ENCODE results near the gene LMO2. TPM values are rescaled to one million over a fixed set of nuclear protein-coding genes. Genes with fewer than 3 reads are reported as not detected.
"Not testable (repeated sequence)": the region's sequence is repeated elsewhere in the genome, so short reads cannot be mapped to it uniquely, and the experiment has no call there.

LMO2 gene
- total RNA-seq, 2 donors from 2014 or later = 1.1 to 1.2 TPM

DNA sequence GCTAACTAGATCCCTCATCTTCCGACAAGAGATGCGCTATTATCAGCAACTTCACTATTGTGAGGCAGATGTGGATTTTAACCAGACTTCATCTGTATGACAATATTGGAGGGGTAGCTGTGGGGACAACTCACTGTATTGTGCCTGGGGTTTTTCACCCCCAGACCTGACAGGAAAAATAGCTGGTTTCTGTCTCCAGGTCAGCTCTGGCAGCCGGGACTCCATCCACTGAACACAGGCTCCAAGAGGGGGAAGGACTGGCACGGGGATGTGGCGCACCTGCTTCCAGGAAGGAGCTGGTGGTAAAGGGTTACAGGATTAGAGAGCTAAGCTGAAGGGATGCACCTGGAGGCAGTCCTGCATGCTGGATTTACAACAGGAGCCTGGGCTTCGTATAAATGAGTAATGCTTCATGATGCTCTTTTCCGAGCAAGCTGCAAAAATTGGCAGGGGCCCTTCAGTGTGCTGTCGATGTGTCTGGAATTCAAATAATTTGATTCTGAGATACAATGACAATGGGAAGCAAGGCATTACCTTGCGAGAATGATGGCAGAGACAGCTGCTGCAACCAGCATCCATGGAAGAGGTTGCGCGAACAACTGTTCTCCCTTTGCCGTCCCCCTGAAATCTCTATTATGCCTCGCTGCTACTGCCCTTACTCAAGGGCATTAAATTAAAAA is 49.5 kb downstream of the LMO2 start:
- Mint-ChIP-seq H3K27me3 (ENCODE audit: insufficient read depth) (peaks cover 8% of the 10 kb centered on the region), H3K36me3 (ENCODE audit: low read depth) (no peaks in the 10 kb centered on the region), H3K4me1 (no peaks in the 10 kb centered on the region), H3K9me3 (no peaks in the 10 kb centered on the region), H3K4me3 (no peak overlapping the region), H3K27ac (no peak overlapping the region)
- TF ChIP-seq, protein P1, sequence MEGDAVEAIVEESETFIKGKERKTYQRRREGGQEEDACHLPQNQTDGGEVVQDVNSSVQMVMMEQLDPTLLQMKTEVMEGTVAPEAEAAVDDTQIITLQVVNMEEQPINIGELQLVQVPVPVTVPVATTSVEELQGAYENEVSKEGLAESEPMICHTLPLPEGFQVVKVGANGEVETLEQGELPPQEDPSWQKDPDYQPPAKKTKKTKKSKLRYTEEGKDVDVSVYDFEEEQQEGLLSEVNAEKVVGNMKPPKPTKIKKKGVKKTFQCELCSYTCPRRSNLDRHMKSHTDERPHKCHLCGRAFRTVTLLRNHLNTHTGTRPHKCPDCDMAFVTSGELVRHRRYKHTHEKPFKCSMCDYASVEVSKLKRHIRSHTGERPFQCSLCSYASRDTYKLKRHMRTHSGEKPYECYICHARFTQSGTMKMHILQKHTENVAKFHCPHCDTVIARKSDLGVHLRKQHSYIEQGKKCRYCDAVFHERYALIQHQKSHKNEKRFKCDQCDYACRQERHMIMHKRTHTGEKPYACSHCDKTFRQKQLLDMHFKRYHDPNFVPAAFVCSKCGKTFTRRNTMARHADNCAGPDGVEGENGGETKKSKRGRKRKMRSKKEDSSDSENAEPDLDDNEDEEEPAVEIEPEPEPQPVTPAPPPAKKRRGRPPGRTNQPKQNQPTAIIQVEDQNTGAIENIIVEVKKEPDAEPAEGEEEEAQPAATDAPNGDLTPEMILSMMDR (conservative IDR thresholded peaks at IDR 0.05) = no peak
- no peak overlapping the region for H3K27ac ChIP-seq (ENCODE audit: low read depth, low read length)
- 90 to 94% methylated on average over 8 to 13 of the region's 13 CpGs for WGBS, 2 experiments (ENCODE audit: insufficient coverage in 1 of 2, insufficient read length in 1 of 2)
- no peaks in the 10 kb centered on the region for H3K36me3 ChIP-seq (ENCODE audit: control insufficient read depth, insufficient read depth, low read length)
- no peak overlapping the region for H3K4me3 ChIP-seq (ENCODE audit: low read length)
- no peaks in the 10 kb centered on the region for H3K9me3 ChIP-seq (ENCODE audit: control insufficient read depth, low read length)
- no peak for DNase-seq
- no peaks in the 10 kb centered on the region for H3K4me1 ChIP-seq (ENCODE audit: control insufficient read depth, insufficient read depth, low read length)
- H3K27me3 ChIP-seq (ENCODE audit: control insufficient read depth, insufficient read depth, low read length, poor library complexity, severe bottlenecking) = peaks cover 9% of the 10 kb centered on the region
- H3K9ac ChIP-seq (ENCODE audit: extremely low read depth, low read length, poor library complexity, severe bottlenecking) = no peak overlapping the region

DNA sequence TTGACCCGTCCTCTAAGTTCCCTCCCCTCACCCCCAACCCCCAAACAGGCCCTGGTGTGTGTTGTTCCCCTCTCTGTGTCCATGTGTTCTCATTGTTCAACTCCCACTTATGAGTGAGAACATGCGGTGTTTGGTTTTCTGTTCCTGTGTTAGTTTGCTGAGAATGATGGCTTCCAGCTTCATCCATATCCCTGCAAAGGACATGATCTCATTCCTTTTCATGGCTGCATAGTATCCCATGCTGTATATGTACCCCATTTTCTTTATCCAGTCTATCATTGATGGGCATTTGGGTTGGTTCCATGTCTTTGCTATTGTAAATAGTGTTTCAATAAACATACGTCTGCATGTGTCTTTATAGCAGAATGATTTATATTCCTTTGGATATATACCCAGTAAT is 53.6 kb downstream of the LMO2 start:
- H3K27me3 ChIP-seq (ENCODE audit: control insufficient read depth, insufficient read depth, low read length, poor library complexity, severe bottlenecking); H3K4me3 Mint-ChIP-seq; H3K4me1 Mint-ChIP-seq; H3K9me3 ChIP-seq (ENCODE audit: control insufficient read depth, low read length); DNase-seq; H3K36me3 ChIP-seq (ENCODE audit: control insufficient read depth, insufficient read depth, low read length); H3K9me3 Mint-ChIP-seq; H3K36me3 Mint-ChIP-seq (ENCODE audit: low read depth); H3K27me3 Mint-ChIP-seq (ENCODE audit: insufficient read depth); H3K9ac ChIP-seq (ENCODE audit: extremely low read depth, low read length, poor library complexity, severe bottlenecking); H3K4me3 ChIP-seq (ENCODE audit: low read length); H3K27ac ChIP-seq (ENCODE audit: low read depth, low read length); H3K27ac Mint-ChIP-seq; H3K4me1 ChIP-seq (ENCODE audit: control insufficient read depth, insufficient read depth, low read length): not testable (repeated sequence)
- WGBS, 2 experiments (ENCODE audit: insufficient coverage in 1 of 2, insufficient read length in 1 of 2) = 77% methylated on average over 2 of the region's 3 CpGs; no CpG with 5 or more reads in 1 of the 2 experiments

DNA sequence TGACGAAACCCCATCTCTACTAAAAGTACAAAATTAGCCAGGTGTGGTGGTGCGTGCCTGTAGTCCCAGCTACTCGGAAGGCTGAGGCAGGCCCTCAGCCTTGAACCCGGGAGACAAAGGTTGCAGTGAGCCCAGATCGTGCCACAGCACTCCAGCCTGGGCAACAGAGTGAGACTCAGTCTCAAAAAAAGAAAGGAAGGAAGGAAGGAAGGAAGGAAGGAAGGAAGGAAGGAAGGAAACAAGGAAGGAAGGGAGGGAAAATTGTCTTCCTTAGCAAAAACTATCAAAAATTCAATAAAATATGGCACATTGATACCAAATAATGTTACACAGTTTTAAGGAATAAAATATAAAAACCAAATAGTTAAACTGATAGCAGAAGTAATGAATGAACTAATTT is 54.5 kb downstream of the LMO2 start:
- 89 to 100% methylated on average over 2 to 5 of the region's 5 CpGs for WGBS, 2 experiments (ENCODE audit: insufficient coverage in 1 of 2, insufficient read length in 1 of 2)
- H3K36me3 Mint-ChIP-seq (ENCODE audit: low read depth) = not testable (repeated sequence)

DNA sequence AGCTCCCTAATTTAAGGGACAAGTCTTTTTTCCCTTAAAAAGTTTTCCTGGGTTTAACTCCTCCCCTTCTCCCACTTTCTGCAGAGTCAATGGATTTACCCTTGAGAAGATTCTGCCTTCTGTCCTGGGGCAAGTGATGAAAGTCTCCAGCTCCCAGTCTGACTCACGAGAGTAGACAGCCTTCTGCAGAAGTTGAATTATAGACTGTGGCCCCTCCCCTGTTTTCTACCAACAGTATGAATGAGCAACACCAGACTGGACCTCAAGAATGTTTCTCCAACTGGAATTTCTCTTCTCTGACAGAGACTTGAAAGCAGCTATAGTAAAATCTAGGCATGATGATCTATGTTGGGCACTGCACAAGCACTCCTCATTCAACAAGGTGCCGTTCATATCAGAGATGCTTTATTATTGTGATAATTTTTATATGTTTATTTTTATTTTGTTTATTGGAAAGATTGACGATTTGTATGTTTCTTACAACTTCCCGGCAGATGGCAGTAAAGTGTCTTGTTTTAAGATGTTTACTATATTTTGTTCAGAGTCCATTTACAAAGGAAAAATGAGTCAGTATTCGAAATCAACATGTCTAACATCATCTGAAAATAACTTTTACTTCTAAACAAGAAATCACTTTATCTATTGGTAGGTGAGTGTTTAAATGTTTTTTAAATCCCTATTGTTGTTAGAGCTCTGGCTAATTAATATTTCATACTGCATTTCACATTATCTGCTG is 56.6 kb downstream of the LMO2 start:
- peaks cover 7% of the 10 kb centered on the region for H3K27me3 Mint-ChIP-seq (ENCODE audit: insufficient read depth)
- 72 to 79% methylated on average over 2 to 4 of the region's 5 CpGs for WGBS, 2 experiments (ENCODE audit: insufficient coverage in 1 of 2, insufficient read length in 1 of 2)

More for the DNA sequence above, 54.5 kb downstream of the LMO2 start:
- H3K27ac ChIP-seq (ENCODE audit: low read depth, low read length); H3K4me1 Mint-ChIP-seq; H3K4me1 ChIP-seq (ENCODE audit: control insufficient read depth, insufficient read depth, low read length); H3K9me3 Mint-ChIP-seq; H3K27ac Mint-ChIP-seq; H3K4me3 ChIP-seq (ENCODE audit: low read length); H3K9me3 ChIP-seq (ENCODE audit: control insufficient read depth, low read length); H3K27me3 ChIP-seq (ENCODE audit: control insufficient read depth, insufficient read depth, low read length, poor library complexity, severe bottlenecking); H3K9ac ChIP-seq (ENCODE audit: extremely low read depth, low read length, poor library complexity, severe bottlenecking); H3K36me3 ChIP-seq (ENCODE audit: control insufficient read depth, insufficient read depth, low read length); DNase-seq; H3K27me3 Mint-ChIP-seq (ENCODE audit: insufficient read depth); H3K4me3 Mint-ChIP-seq: not testable (repeated sequence)

More for the DNA sequence above, 56.6 kb downstream of the LMO2 start:
- H3K27ac Mint-ChIP-seq = no peak overlapping the region
- no peak overlapping the region for H3K4me3 Mint-ChIP-seq
- H3K27me3 ChIP-seq (ENCODE audit: control insufficient read depth, insufficient read depth, low read length, poor library complexity, severe bottlenecking) = peaks cover 6% of the 10 kb centered on the region
- TF ChIP-seq, protein P1 (conservative IDR thresholded peaks at IDR 0.05) = peak; percentile 23
- H3K27ac ChIP-seq (ENCODE audit: low read depth, low read length) = no peak overlapping the region
- no peak for DNase-seq
- H3K36me3 Mint-ChIP-seq (ENCODE audit: low read depth) = no peaks in the 10 kb centered on the region
- no peaks in the 10 kb centered on the region for H3K36me3 ChIP-seq (ENCODE audit: control insufficient read depth, insufficient read depth, low read length)
- H3K4me3 ChIP-seq (ENCODE audit: low read length) = no peak overlapping the region
- H3K9ac ChIP-seq (ENCODE audit: extremely low read depth, low read length, poor library complexity, severe bottlenecking) = no peak overlapping the region
- no peaks in the 10 kb centered on the region for H3K4me1 Mint-ChIP-seq
- H3K9me3 ChIP-seq (ENCODE audit: control insufficient read depth, low read length) = no peaks in the 10 kb centered on the region
- no peaks in the 10 kb centered on the region for H3K4me1 ChIP-seq (ENCODE audit: control insufficient read depth, insufficient read depth, low read length)
- no peaks in the 10 kb centered on the region for H3K9me3 Mint-ChIP-seq
